Retinal pigment epithelial cell (primary cell): Measurements from ENCODE around the gene OR6X1.

Source experiments
- DNase-seq: peaks from one replicate; pipeline ENCODE4 v3.0.0-alpha.2; 2010; ENCODE audit warnings: low read depth
- H3K4me3 ChIP-seq: 2 replicates; pipeline ENCODE4 v1.5.1; 2011; ENCODE audit warnings: mild to moderate bottlenecking, low read length, control low read depth, moderate library complexity
- TF ChIP-seq, protein P1 (sequence below): conservative IDR thresholded peaks from 2 replicates; pipeline ENCODE4 v1.5.1; 2011; ENCODE audit warnings: low read depth, low read length, control low read depth, inconsistent platforms

The OR6X1 gene

DNA sequence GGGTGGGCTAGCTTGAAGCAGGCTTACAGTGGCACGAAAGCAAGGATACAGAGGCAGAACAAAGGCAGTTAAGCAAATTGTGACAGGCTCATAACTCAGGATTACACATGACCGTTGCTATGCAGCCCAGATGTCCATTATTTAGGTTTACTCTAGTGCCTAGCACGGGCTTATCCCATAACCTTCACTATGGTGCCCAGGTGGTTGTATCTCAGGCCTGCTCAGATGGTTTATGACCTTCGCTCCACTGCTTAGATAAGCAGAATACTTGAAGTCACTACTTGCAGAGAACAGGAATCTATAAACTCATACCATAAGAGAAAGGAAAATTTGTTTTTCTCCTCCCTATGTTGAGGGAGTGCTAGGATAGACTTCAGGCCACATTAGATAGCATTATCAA lies 42.8 kb upstream of the OR6X1 start:
- H3K4me3 ChIP-seq, result no peak overlapping the region
- no peak for DNase-seq
- TF ChIP-seq, protein P1, sequence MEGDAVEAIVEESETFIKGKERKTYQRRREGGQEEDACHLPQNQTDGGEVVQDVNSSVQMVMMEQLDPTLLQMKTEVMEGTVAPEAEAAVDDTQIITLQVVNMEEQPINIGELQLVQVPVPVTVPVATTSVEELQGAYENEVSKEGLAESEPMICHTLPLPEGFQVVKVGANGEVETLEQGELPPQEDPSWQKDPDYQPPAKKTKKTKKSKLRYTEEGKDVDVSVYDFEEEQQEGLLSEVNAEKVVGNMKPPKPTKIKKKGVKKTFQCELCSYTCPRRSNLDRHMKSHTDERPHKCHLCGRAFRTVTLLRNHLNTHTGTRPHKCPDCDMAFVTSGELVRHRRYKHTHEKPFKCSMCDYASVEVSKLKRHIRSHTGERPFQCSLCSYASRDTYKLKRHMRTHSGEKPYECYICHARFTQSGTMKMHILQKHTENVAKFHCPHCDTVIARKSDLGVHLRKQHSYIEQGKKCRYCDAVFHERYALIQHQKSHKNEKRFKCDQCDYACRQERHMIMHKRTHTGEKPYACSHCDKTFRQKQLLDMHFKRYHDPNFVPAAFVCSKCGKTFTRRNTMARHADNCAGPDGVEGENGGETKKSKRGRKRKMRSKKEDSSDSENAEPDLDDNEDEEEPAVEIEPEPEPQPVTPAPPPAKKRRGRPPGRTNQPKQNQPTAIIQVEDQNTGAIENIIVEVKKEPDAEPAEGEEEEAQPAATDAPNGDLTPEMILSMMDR, result no peak

DNA sequence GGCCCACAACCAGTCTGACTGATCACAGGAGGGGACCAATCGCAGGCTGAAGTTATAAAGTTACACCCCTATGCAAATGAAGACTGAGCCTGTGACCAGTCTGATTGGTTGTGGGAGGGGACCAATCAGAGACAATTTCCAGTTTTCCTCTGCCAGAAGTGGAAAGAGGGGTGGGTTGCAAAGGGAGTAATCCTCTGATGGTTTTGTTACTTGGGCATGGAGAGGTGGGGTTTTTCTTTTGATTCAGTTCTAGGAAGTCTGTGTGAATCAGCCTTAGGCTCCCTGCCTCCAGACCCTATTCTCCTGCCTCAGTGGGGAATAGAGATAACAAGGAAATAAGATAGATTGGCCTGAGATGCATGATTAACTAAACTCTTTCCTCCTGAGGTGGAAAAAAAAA lies 41.9 kb upstream of the OR6X1 start:
- H3K4me3 ChIP-seq, result no peak overlapping the region
- TF ChIP-seq, protein P1, result no peak
- no peak for DNase-seq

DNA sequence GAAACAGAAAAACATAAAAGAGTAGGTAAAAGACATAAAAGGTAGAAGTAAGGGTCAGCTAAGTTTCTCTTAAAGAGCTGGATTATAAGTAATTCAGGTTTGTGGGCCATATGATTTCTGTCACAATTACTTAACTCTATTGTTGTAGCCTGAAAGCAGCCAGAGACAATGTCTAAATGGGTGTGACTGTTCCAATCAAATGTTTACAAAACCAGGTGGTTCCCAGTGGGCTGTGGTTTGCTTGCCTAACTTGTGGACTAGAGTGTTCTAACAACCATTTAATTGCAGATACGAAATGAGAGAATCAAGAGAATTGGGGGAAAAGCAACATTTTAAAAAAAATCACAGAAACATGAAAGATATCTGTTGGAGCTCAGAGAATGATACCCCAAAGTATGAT lies 29.2 kb upstream of the OR6X1 start:
- no peak for DNase-seq
- TF ChIP-seq, protein P1, result no peak

DNA sequence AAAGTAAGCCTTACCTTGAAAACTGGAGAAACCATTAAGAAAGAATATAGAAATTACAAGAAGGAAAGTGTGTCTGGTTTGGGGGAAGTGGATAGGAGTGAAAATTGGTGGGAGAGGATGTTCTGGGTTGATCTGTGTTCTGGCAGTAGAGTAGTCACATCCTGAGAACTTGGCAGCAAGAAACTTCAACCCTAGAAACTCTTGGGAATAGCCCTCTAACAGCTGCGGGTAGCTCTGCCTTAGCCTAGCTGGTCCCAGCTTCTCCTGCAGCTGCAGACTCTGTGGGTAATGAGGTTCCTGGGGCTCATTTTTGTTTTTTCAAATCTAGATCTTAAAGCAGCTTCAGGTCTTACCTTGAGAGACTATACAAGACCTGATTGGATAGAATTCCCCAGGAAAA lies 24.2 kb upstream of the OR6X1 start:
- TF ChIP-seq, protein P1, result no peak
- DNase-seq, result no peak
- no peak overlapping the region for H3K4me3 ChIP-seq

More for the DNA sequence above, 29.2 kb upstream of the OR6X1 start:
- no peak overlapping the region for H3K4me3 ChIP-seq

DNA sequence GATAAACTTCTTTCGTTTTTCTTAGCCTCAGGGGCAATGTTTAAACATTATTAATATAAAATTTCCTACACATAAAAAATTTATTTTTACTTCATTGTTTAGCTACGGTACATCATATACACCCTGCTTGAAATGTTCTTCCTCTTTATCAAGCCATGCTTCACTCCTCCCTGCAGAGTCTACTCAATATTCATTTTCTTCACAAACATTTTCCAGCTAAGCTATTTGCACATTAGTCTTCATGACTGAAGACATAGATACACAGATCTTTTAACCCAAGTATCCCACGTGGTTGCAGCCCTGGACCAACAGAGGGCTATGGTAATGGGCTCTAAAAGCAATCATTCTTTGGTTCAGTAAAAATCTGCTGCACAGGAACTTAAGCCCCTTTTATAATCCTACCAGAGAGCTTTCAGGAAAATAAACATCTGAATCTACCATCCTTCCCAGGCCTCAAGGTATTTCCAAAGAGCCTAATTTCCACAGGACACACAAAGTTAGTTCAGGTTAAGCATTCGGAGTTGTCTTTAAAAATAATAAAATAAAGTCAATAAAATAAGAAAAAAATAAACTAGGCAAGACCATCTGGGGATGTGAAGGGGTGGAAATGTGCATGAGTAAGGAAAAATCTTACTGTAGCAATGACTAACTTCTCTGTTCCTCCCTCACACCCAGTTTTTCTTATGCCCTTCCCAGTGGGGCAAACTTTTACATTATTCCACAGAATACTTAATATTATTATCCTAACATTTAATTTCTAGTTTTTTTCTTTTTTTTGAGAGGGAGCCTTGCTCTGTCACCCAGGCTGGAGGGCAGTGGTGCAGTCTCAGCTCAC lies 21.6 kb upstream of the OR6X1 start:
- TF ChIP-seq, protein P1, result no peak
- DNase-seq, result no peak
- no peak overlapping the region for H3K4me3 ChIP-seq

DNA sequence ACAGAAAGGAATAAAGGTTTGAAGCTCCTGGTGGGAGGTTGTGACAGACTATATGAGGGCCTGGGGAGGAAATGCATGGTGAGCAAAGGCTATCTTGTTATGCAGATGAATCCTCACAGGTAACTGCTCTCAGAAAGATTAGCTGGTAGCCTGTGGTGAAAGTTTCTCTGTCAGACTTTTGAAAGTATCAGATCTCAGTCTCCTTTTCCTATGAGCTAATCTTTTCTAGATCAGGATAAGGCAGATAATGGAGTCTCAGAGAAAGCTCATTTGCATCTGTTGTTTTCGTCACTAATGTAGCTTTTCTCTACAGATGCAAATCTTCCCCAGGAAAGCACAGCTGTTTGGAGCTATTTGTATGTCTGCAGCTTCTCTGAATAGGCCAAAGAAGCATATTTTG lies 21.0 kb upstream of the OR6X1 start:
- no peak for DNase-seq
- H3K4me3 ChIP-seq, result no peak overlapping the region
- TF ChIP-seq, protein P1, result no peak

DNA sequence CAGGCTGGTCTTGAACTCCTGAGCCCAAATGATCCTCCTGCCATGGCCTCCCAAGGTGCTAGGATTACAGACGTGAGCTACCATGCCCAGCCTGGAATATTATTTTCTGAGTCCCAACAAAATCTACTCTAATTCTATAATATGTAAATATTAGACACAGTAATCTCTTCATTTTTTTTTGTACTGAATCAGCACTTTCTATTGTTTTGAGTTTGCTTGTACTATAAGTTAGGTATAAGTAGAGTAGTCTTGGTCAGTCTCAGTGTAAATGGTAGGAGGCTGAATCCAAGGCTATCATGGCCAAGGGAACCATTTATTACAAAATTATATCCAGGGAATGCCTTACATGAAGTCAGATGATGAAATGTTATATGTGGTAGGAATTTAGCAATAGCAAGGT lies 19.6 kb upstream of the OR6X1 start:
- H3K4me3 ChIP-seq, result no peak overlapping the region

More for the DNA sequence above, 19.6 kb upstream of the OR6X1 start:
- no peak for DNase-seq
- TF ChIP-seq, protein P1, result no peak
